Measurements from ENCODE around the gene SLC29A1. TPM values are rescaled to one million over a fixed set of nuclear protein-coding genes. Genes with fewer than 3 reads are reported as not detected.

The SLC29A1 gene
- total RNA-seq, 1 donor from 2014 or later = 122 TPM

DNA sequence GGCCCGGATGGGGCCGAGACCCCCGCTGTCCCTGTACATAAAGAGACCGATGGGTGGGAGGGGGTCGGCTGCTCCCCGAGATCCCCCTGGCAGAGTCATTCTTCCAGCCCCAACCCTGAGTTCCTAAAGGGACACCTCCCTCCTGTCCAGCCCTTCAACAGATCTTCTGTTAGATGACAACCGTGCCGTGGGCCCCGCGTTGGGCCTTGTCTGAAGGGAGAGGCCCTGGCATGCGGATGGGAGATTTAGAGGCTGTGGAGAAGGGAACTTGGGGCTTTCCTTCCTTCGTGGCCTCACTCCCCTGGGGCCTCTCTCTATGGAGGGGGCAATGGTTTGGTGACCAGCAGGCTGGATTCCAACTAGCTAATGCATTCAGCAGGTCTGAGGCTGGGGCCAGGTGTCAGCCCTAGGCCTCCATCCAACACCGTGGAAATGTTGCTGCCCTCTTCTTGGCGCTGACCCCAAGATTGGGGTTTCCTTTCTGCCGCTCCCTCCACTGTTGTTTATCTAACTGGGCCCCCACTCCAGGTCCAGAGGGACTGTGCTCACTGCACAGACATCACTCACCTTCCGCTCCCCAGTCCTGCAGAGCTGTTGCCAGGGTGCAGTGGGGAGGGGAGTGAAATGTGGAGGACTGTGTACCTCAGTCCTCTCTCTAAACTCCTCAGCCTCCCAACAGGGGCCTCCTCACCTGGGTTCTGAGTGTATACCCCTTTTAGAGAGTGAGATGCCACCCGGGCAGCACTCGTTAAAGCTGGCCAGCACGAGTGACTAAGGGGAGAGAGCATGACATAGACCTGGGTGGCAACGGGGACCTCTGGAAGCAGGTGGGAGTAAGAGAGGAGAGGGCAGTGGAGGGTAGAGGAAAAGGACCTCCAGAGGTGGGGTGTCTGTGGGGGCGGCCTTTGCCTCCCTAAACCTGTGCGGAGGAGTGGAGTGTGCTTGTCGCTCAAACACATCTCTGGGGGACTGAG, 53.6 kb downstream of the SLC29A1 start:
- H3K36me3 Mint-ChIP-seq (ENCODE audit: low read depth) = no peaks in the 10 kb centered on the region
- H3K4me1 Mint-ChIP-seq (ENCODE audit: low read depth) = no peaks in the 10 kb centered on the region
- no peak overlapping the region for H3K27ac Mint-ChIP-seq
- intact Hi-C loops (cut with micrococcal nuclease) = no loop called here
- H3K9me3 Mint-ChIP-seq = no peaks in the 10 kb centered on the region
- H3K27me3 Mint-ChIP-seq (ENCODE audit: insufficient read depth) = peaks cover 47% of the 10 kb centered on the region
- H3K4me3 Mint-ChIP-seq = no peak overlapping the region
- DNase-seq (ENCODE audit: low spot score) = no peak

DNA sequence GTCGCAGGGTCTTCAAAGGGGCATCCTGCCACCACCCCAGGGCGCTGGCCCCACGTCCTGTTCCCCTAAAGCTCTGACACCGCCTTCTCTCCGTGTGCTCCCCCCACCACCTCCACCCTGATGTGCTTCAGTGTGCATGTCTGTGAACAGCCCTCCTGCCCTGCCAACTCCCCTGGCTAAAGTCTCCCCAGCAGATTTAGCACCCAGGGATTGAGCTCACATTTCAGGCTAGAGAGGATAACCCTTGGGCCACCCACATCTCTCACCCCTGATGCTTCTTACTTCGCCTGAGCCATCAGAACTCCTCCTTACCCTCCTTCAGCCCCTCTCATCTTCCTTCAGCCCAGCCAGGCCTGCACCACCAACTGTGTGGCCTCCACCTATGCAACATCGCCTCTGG, 54.4 kb downstream of the SLC29A1 start:
- no peaks in the 10 kb centered on the region for H3K36me3 Mint-ChIP-seq (ENCODE audit: low read depth)
- H3K9me3 Mint-ChIP-seq = no peaks in the 10 kb centered on the region
- no peak for DNase-seq (ENCODE audit: low spot score)
- no peaks in the 10 kb centered on the region for H3K4me1 Mint-ChIP-seq (ENCODE audit: low read depth)
- H3K4me3 Mint-ChIP-seq = no peak overlapping the region
- peaks cover 39% of the 10 kb centered on the region for H3K27me3 Mint-ChIP-seq (ENCODE audit: insufficient read depth)
- H3K27ac Mint-ChIP-seq = no peak overlapping the region
- intact Hi-C loops (cut with micrococcal nuclease) = no loop called here

GRCh38 chr6:44278315-44278714, 54.9 kb downstream of the SLC29A1 start:
- intact Hi-C loops (cut with micrococcal nuclease) = no loop called here
- no peaks in the 10 kb centered on the region for H3K9me3 Mint-ChIP-seq
- H3K27ac Mint-ChIP-seq = no peak overlapping the region
- H3K27me3 Mint-ChIP-seq (ENCODE audit: insufficient read depth) = peaks cover 33% of the 10 kb centered on the region
- no peaks in the 10 kb centered on the region for H3K36me3 Mint-ChIP-seq (ENCODE audit: low read depth)
- H3K4me3 Mint-ChIP-seq = no peak overlapping the region
- no peak for DNase-seq (ENCODE audit: low spot score)
- H3K4me1 Mint-ChIP-seq (ENCODE audit: low read depth) = no peaks in the 10 kb centered on the region

DNA sequence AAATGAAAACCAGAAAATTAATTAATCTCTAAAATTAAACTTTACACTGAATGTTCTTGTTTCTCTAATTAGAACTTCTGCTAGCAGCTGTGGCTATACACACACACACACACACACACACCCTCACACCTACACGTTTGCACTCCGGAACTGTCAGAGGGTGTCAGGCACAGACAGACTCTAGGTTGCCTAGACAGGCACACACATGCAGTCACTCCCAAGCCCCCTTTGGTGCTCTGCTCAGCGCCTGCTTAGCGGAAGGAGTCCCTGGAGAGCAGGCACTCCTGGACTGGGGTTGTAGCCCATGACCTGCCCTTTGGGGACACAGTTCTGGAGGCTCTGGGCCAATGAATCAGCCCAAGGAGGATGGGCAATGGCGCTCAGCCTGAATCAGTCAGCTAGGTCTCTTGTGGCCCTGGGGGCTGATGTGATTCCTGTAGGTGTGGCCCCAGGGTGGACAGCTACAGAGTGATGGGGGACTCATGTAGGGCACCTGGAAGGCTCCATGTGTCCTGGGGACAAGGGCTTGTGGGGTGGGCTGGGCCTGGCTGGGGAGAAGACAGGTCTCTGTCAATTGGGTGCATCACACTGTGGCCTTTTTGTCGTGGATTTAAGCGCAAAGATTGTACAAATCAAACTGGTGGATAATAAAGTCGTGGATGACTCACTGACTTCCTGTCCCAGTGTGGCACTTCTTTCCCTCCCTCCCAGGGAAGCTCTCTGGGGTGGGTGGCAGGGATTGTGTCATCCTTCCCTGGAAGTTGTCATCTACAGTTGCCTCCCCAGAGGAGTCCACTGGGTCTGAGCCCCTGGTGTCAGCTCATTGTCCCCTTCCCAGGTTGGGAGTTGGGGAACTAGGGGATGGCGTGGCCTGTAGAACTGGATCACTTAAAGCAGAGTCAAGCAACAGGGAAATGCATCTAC, 55.6 kb downstream of the SLC29A1 start:
- Mint-ChIP-seq H3K4me1 (ENCODE audit: low read depth) (no peaks in the 10 kb centered on the region), H3K4me3 (no peak overlapping the region), H3K27ac (no peak overlapping the region), H3K9me3 (no peaks in the 10 kb centered on the region), H3K27me3 (ENCODE audit: insufficient read depth) (peaks cover 31% of the 10 kb centered on the region), H3K36me3 (ENCODE audit: low read depth) (no peaks in the 10 kb centered on the region)
- no peak for DNase-seq (ENCODE audit: low spot score)
- intact Hi-C loops (cut with micrococcal nuclease) = no loop called here

Other genes with a start within 250 kb of the SLC29A1 start
- 62.6 and 68.6 TPM in 2 replicates for gene MRPL14, start 96.1 kb upstream of the SLC29A1 start, total RNA-seq
- 17.0 and 20.7 TPM in 2 replicates for gene TMEM63B, start 96.0 kb upstream of the SLC29A1 start, total RNA-seq
- gene CAPN11, start 64.8 kb upstream of the SLC29A1 start, total RNA-seq = not detected in 2 replicates
- gene MYMX, start 6.7 kb upstream of the SLC29A1 start, total RNA-seq = not detected in 2 replicates
- gene HSP90AB1, start 23.5 kb downstream of the SLC29A1 start, total RNA-seq = 2,065 and 2,095 TPM in 2 replicates
- 29.2 and 30.1 TPM in 2 replicates for gene SLC35B2, start 33.9 kb downstream of the SLC29A1 start, total RNA-seq
- gene NFKBIE, start 42.0 kb downstream of the SLC29A1 start, total RNA-seq = 23.2 and 29.0 TPM in 2 replicates
- 0.29 TPM in 1 of 2 replicates, not detected in the other for gene TMEM151B, start 46.9 kb downstream of the SLC29A1 start, total RNA-seq
- gene AARS2, start 89.8 kb downstream of the SLC29A1 start, total RNA-seq = 22.2 and 23.0 TPM in 2 replicates
- gene SPATS1, start 119.1 kb downstream of the SLC29A1 start, total RNA-seq = not detected in 2 replicates
- gene CDC5L, start 164.1 kb downstream of the SLC29A1 start, total RNA-seq = 28.1 and 28.4 TPM in 2 replicates

All from activated T-helper 1 cell treated with anti-CD3 and anti-CD28 coated beads, Interleukin-12 subunit alpha, Interleukin-12 subunit beta, Interleukin-2, Interleukin-4 antibody, amounts not matched to agents 30 ng/mL and 10 ng/mL and 1 ng/mL, durations not matched to agents 14 hours and 24 hours and 36 hours (primary cell).